Stomach (tissue), 9 donors: Measurements from ENCODE around the gene ZNF282. TPM values are rescaled to one million over a fixed set of nuclear protein-coding genes. Genes with fewer than 3 reads are reported as not detected.
"Not testable (repeated sequence)": the region's sequence is repeated elsewhere in the genome, so short reads cannot be mapped to it uniquely, and the experiment has no call there.

Experiments
- DNase-seq, 2 donors: peaks; one replicate each; pipeline versions ENCODE4 v3.0.0 to v3.0.0-alpha.2; 2013 to 2019
- H3K27ac ChIP-seq, 5 donors: fragments of 200-600 bp in 4 of 5; sonication (generic) in 4 of 5; one replicate each; pipeline ENCODE4 v1.5.1; 2013 to 2019; ENCODE audit warnings: mild to moderate bottlenecking in 1 of 5, moderate library complexity in 1 of 5
- H3K27me3 ChIP-seq, 3 donors: fragments of 200-600 bp; sonication (generic); one replicate each; pipeline ENCODE4 v1.5.1; 2017 to 2019; ENCODE audit warnings: mixed run types in 1 of 3
- H3K36me3 ChIP-seq, 4 donors: fragments of 200-600 bp; sonication (generic); 1 replicate in 3 of 4; 2 replicates in 1 of 4; pipeline ENCODE4 v1.5.1; 2016 to 2019
- H3K4me1 ChIP-seq, 4 donors: fragments of 200-600 bp; sonication (generic); one replicate each; pipeline ENCODE4 v1.5.1; 2016 to 2019
- H3K4me3 ChIP-seq, 4 donors: fragments of 200-600 bp; sonication (generic) in 3 of 4; one replicate each; pipeline ENCODE4 v1.5.1; 2016 to 2019; ENCODE audit warnings: mild to moderate bottlenecking in 1 of 4
- H3K9me3 ChIP-seq, 4 donors: fragments of 200-600 bp; sonication (generic); one replicate each; pipeline ENCODE4 v1.5.1; 2016 to 2019
- EP300 ChIP-seq: sonication (generic); formaldehyde crosslinking; IDR thresholded peaks from one replicate; pipeline ENCODE4 v1.6.1; 2017; ENCODE audit warnings: antibody characterized with exemption
- POLR2A ChIP-seq, 4 donors: fragments of 450-650 bp; IDR thresholded peaks; one replicate each; pipeline ENCODE4 v1.6.1; 2016; ENCODE audit warnings: antibody characterized with exemption in 4 of 4, control low read depth in 2 of 4, mild to moderate bottlenecking in 1 of 4, moderate library complexity in 1 of 4
- POLR2AphosphoS5 ChIP-seq, 3 donors: sonication (generic); formaldehyde crosslinking; IDR thresholded peaks; one replicate each; pipeline ENCODE4 v1.6.1; 2016; ENCODE audit warnings: antibody characterized with exemption in 3 of 3
- WGBS, 5 donors: extraction: QIAGEN DNeasy Blood & Tissue Kit in 3 of 5; methylation state at CpG; one replicate each; pipeline versions ENCODE4 v1.1.5 to v1.1.7; 2013 to 2018; 5-methylcytosine and 5-hydroxymethylcytosine counted together
- intact Hi-C: fragments of 100-400 bp; cut with DNase I; formaldehyde crosslinking; loops from one replicate; pipeline ENCODE4 v1.15.1; 2023; ENCODE audit warnings: low total_unique reads
- polyA plus RNA-seq, 3 donors: library from polyadenylated mRNA; stranded (reverse); fragments of 200-250 nt; gene quantifications; one replicate each; pipeline ENCODE4 v1.2.3, GENCODE V29; 2013
- total RNA-seq, 5 donors: library from RNA; depleted of rRNA; stranded (reverse); fragments of >200 nt; gene quantifications; one replicate each; pipeline versions ENCODE4 v1.1.0 to v1.2.3, GENCODE V29; 2014 to 2016
- TF ChIP-seq, protein P1 (sequence below), 7 experiments: fragments of 450-650 bp in 4 of 7; fragments of 200-600 bp in 3 of 7; sonication (generic) in 3 of 7; IDR thresholded peaks; one replicate each; pipeline ENCODE4 v1.5.1; 2016 to 2019; ENCODE audit warnings: antibody characterized with exemption in 7 of 7, control low read depth in 2 of 7, mild to moderate bottlenecking in 1 of 7
- donor health status: healthy with polysubstance abuse.
- donor health status: Bipolar disorder and iron deficiency.
- donor health status: healthy.

The ZNF282 gene
- total and polyA plus RNA-seq, 8 donors: 8.4 to 86.0 (median 13.9) TPM

DNA sequence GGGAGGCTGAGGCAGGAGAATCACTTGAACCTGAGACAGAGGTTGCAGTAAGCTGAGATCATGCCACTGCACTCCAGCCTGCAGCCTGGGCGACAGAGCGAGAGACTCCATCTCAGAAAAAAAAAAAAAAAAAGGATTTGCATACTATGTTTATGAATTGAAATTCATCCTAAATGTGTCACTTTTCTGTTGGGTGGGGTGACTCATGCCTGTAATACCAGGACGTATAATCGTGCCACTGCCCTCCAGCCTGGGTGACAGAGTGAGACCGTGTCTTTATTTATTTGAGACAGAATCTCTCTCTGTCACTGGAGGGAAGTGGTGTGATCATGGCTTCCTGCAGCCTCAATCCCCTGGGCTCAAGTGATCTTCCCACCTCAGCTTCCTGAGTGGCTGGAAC lies 49.9 kb downstream of the ZNF282 start:
- Histone ChIP-seq H3K27me3 (no peaks in the 10 kb centered on the region), H3K4me3 (no peak overlapping the region), H3K36me3 (peaks cover 3 to 8% (median 5%) of the 10 kb centered on the region in 4 donors), H3K9me3 (no peaks in the 10 kb centered on the region), H3K4me1 (peaks cover 9 to 23% (median 13%) of the 10 kb centered on the region in 4 donors), H3K27ac (no peak overlapping the region)
- TF ChIP-seq POLR2AphosphoS5 (IDR thresholded peaks at IDR 0.05) (no peak), EP300 (no peak), POLR2A (IDR thresholded peaks at IDR 0.05) (no peak)
- TF ChIP-seq, protein P1, sequence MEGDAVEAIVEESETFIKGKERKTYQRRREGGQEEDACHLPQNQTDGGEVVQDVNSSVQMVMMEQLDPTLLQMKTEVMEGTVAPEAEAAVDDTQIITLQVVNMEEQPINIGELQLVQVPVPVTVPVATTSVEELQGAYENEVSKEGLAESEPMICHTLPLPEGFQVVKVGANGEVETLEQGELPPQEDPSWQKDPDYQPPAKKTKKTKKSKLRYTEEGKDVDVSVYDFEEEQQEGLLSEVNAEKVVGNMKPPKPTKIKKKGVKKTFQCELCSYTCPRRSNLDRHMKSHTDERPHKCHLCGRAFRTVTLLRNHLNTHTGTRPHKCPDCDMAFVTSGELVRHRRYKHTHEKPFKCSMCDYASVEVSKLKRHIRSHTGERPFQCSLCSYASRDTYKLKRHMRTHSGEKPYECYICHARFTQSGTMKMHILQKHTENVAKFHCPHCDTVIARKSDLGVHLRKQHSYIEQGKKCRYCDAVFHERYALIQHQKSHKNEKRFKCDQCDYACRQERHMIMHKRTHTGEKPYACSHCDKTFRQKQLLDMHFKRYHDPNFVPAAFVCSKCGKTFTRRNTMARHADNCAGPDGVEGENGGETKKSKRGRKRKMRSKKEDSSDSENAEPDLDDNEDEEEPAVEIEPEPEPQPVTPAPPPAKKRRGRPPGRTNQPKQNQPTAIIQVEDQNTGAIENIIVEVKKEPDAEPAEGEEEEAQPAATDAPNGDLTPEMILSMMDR (IDR thresholded peaks at IDR 0.05): no peak
- no peak for DNase-seq
- intact Hi-C loops: no loop called here
- WGBS, 5 donors: 65 to 73% (median 70%) methylated on average over 5 of the region's 5 CpGs

GRCh38 chr7:149245744-149246143 lies 50.4 kb downstream of the ZNF282 start:
- no peak for TF ChIP-seq POLR2A (IDR thresholded peaks at IDR 0.05)
- no peak for TF ChIP-seq POLR2AphosphoS5 (IDR thresholded peaks at IDR 0.05)
- no peak for TF ChIP-seq EP300
- TF ChIP-seq, protein P1 (IDR thresholded peaks at IDR 0.05): no peak
- Histone ChIP-seq H3K4me3 (no peak overlapping the region), H3K27ac (no peak overlapping the region), H3K36me3 (peaks cover 8 to 13% (median 10%) of the 10 kb centered on the region in 4 donors), H3K4me1 (peaks cover 4 to 18% (median 8%) of the 10 kb centered on the region in 4 donors), H3K27me3 (no peaks in the 10 kb centered on the region), H3K9me3 (no peaks in the 10 kb centered on the region)
- 80 to 87% (median 82%) methylated on average over 5 of the region's 5 CpGs for WGBS, 5 donors
- DNase-seq: no peak
- intact Hi-C loops: no loop called here

GRCh38 chr7:149248777-149249176 lies 53.4 kb downstream of the ZNF282 start:
- intact Hi-C loops: no loop called here
- Histone ChIP-seq H3K4me3 (no peak overlapping the region), H3K9me3 (no peaks in the 10 kb centered on the region), H3K27me3 (no peaks in the 10 kb centered on the region), H3K27ac (no peak overlapping the region), H3K4me1 (peaks cover 0 to 4% (median 0%) of the 10 kb centered on the region in 4 donors), H3K36me3 (peaks cover 30 to 43% (median 41%) of the 10 kb centered on the region in 4 donors)
- DNase-seq: no peak
- 61 to 74% (median 64%) methylated on average over 3 of the region's 3 CpGs for WGBS, 5 donors
- TF ChIP-seq EP300 (no peak), POLR2AphosphoS5 (IDR thresholded peaks at IDR 0.05) (no peak), POLR2A (IDR thresholded peaks at IDR 0.05) (no peak)
- TF ChIP-seq, protein P1 (IDR thresholded peaks at IDR 0.05): no peak

- 93 to 95% (median 94%) methylated on average over 18 of the region's 18 CpGs for WGBS, 5 donors
- H3K27ac ChIP-seq, DNase-seq, H3K27me3 ChIP-seq, H3K4me3 ChIP-seq, H3K9me3 ChIP-seq, intact Hi-C loops, H3K4me1 ChIP-seq: not testable (repeated sequence)
- H3K36me3 ChIP-seq: peaks cover 43 to 57% (median 55%) of the 10 kb centered on the region in 4 donors
These were observed 54.8 kb downstream of the ZNF282 start for GRCh38 chr7:149250151-149250550.

DNA sequence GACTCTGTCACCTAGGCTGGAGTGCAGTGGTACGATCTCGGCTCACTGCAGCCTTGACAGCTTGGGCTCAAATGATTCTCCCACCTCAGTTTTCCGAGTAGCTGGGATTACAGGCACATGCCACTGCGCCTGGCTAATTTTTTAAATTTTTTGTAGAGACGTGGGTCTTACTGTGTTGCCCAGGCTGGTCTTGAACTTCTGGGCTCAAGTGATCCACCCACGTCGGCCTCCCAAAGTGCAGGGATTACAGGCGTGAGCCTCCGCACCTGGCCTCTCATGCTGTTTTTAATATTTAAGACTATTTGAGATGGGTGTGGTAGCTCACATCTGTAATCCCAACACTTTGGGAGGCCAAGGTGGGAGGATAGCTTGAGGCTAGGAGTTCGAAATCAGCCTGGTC lies 56.2 kb downstream of the ZNF282 start:
- intact Hi-C loops, H3K9me3 ChIP-seq, H3K27ac ChIP-seq, H3K27me3 ChIP-seq, H3K4me3 ChIP-seq, H3K4me1 ChIP-seq, DNase-seq: not testable (repeated sequence)
- 94 to 99% (median 97%) methylated on average over 10 of the region's 10 CpGs for WGBS, 5 donors
- peaks cover 48 to 70% (median 67%) of the 10 kb centered on the region in 4 donors for H3K36me3 ChIP-seq
